GM23248 (cell line): Measurements from ENCODE around the gene PTCH1. TPM values are rescaled to one million over a fixed set of nuclear protein-coding genes. Genes with fewer than 3 reads are reported as not detected.
A peak's percentile ranks its signal among the peaks of the same experiment; 100 is the strongest.

Experiments used
- DNase-seq: peaks from one replicate; pipeline ENCODE4 v3.0.0-alpha.2; 2015
- H2AFZ ChIP-seq: fragments of 200-600 bp; sonication (generic); 2 replicates; pipeline ENCODE4 v1.6.1; 2016; ENCODE audit warnings: antibody characterized with exemption
- H3F3A ChIP-seq: fragments of 200-600 bp; sonication (generic); 2 replicates; pipeline ENCODE4 v1.6.1; 2016; ENCODE audit warnings: mild to moderate bottlenecking, antibody characterized with exemption, mixed run types; ENCODE audit not compliant: insufficient read depth
- H3K27ac ChIP-seq: fragments of 200-600 bp; sonication (generic); 2 replicates; pipeline ENCODE4 v1.5.1; 2016; ENCODE audit warnings: mild to moderate bottlenecking
- H3K27me3 ChIP-seq: fragments of 200-600 bp; sonication (generic); replicated peaks from 2 replicates; pipeline ENCODE4 v1.6.1; 2016; ENCODE audit warnings: mild to moderate bottlenecking; ENCODE audit not compliant: insufficient read depth
- H3K36me3 ChIP-seq: fragments of 200-600 bp; sonication (generic); 2 replicates; pipeline ENCODE4 v1.6.1; 2016; ENCODE audit warnings: low read depth, mild to moderate bottlenecking
- H3K4me1 ChIP-seq: fragments of 200-600 bp; sonication (generic); 2 replicates; pipeline ENCODE4 v1.6.1; 2016; ENCODE audit warnings: mild to moderate bottlenecking; ENCODE audit not compliant: insufficient read depth
- H3K4me2 ChIP-seq: fragments of 200-600 bp; sonication (generic); one replicate; pipeline ENCODE4 v1.6.1; 2016; ENCODE audit warnings: mild to moderate bottlenecking; ENCODE audit not compliant: unreplicated experiment
- H3K4me3 ChIP-seq: fragments of 200-600 bp; sonication (generic); 2 replicates; pipeline ENCODE4 v1.5.1; 2016; ENCODE audit warnings: mild to moderate bottlenecking
- H3K79me2 ChIP-seq: fragments of 200-600 bp; sonication (generic); 2 replicates; pipeline ENCODE4 v1.6.1; 2016; ENCODE audit warnings: mild to moderate bottlenecking; ENCODE audit not compliant: insufficient read depth
- H3K9ac ChIP-seq: fragments of 200-600 bp; sonication (generic); 2 replicates; pipeline ENCODE4 v1.6.1; 2016; ENCODE audit warnings: mild to moderate bottlenecking
- H3K9me2 ChIP-seq: fragments of 200-600 bp; sonication (generic); 2 replicates; pipeline ENCODE4 v1.6.1; 2016; ENCODE audit warnings: mixed run types, mild to moderate bottlenecking, moderate library complexity; ENCODE audit not compliant: insufficient read depth
- H3K9me3 ChIP-seq: fragments of 200-600 bp; sonication (generic); one replicate; pipeline ENCODE4 v1.6.1; 2017; ENCODE audit warnings: low read depth
- H4K20me1 ChIP-seq: fragments of 200-600 bp; sonication (generic); 2 replicates; pipeline ENCODE4 v1.6.0; 2016; ENCODE audit not compliant: insufficient read depth
- EZH2 ChIP-seq: fragments of 200-600 bp; sonication (generic); IDR thresholded peaks from 2 replicates; pipeline ENCODE4 v1.6.1; 2018; ENCODE audit warnings: antibody characterized with exemption, mild to moderate bottlenecking; ENCODE audit not compliant: insufficient read depth, poor library complexity, severe bottlenecking
- EZH2phosphoT487 ChIP-seq: fragments of 200-600 bp; sonication (generic); IDR thresholded peaks from 2 replicates; pipeline ENCODE4 v1.6.1; 2018; ENCODE audit warnings: antibody characterized with exemption, moderate library complexity, mild to moderate bottlenecking, low read depth; ENCODE audit not compliant: insufficient read depth
- WGBS, 2 experiments: methylation state at CpG; one replicate each; pipeline ENCODE4 v1.1.6; 2015 to 2017; ENCODE audit warnings: low lambda C conversion rate in 2 of 2, low coverage in 1 of 2; ENCODE audit errors: missing lambda C conversion rate in 2 of 2; 5-methylcytosine and 5-hydroxymethylcytosine counted together
- in situ Hi-C: fragments of 300-500 bp; cut with MboI; formaldehyde crosslinking; loops from 2 replicates; pipeline ENCODE4 v1.15.0; 2020
- polyA plus RNA-seq: library from polyadenylated mRNA; unstranded; fragments of >200 nt; fragmentation: Nextera tagmentation; extraction: Ambion mirVana; gene quantifications from 2 replicates; pipeline ENCODE4 v1.2.1, GENCODE V29; 2016
- total RNA-seq: library from RNA; depleted of rRNA; stranded (reverse); fragments of >200 nt; shearing (Covaris generic); gene quantifications from 2 replicates; pipeline ENCODE4 v1.2.3, GENCODE V29; 2014

Gene PTCH1
- total and polyA plus RNA-seq, 2 experiments from 2014 or later: 3.8 to 7.3 TPM

- no peak overlapping the region for H2AFZ ChIP-seq
- peaks cover 42% of the 10 kb centered on the region for H3K79me2 ChIP-seq
- peak overlapping the region; percentile 93; the same call in 1 of the 2 replicates for H3K4me3 ChIP-seq
- H3K9me3 ChIP-seq: no peaks in the 10 kb centered on the region
- peaks cover under 1% of the 10 kb centered on the region for H3F3A ChIP-seq
- H3K9me2 ChIP-seq: no peaks in the 10 kb centered on the region
- H3K27me3 ChIP-seq: no peaks in the 10 kb centered on the region
- no peak overlapping the region for H3K9ac ChIP-seq
- TF ChIP-seq EZH2 (no peak), EZH2phosphoT487 (no peak)
- no peaks in the 10 kb centered on the region for H4K20me1 ChIP-seq
- 36 to 41% methylated on average over 14 to 15 of the region's 15 CpGs for WGBS, 2 experiments
- peak; percentile 84 for DNase-seq
- peaks cover 15% of the 10 kb centered on the region; the same call in 1 of the 2 replicates for H3K4me1 ChIP-seq
- peak overlapping the region; percentile 54 for H3K4me2 ChIP-seq
- H3K27ac ChIP-seq: no peak overlapping the region
- no peaks in the 10 kb centered on the region for H3K36me3 ChIP-seq
- in situ Hi-C loops: no loop called here
These were observed 12.5 kb downstream of the PTCH1 start for GRCh38 chr9:95504053-95504963.

GRCh38 chr9:95503369-95503768 lies 13.4 kb downstream of the PTCH1 start:
- Histone ChIP-seq H3K27ac (no peak overlapping the region), H3K4me2 (no peak overlapping the region), H3K79me2 (peaks cover 48% of the 10 kb centered on the region), H3K36me3 (no peaks in the 10 kb centered on the region), H3K27me3 (no peaks in the 10 kb centered on the region), H4K20me1 (no peaks in the 10 kb centered on the region), H3K4me1 (peaks cover 15% of the 10 kb centered on the region; the same call in 1 of the 2 replicates), H3K9me3 (no peaks in the 10 kb centered on the region), H3K9me2 (no peaks in the 10 kb centered on the region), H3F3A (no peaks in the 10 kb centered on the region; the same call in 1 of the 2 replicates), H2AFZ (no peak overlapping the region), H3K4me3 (no peak overlapping the region), H3K9ac (no peak overlapping the region)
- in situ Hi-C loops: no loop called here
- 71 to 78% methylated on average over 6 of the region's 6 CpGs for WGBS, 2 experiments
- no peak for DNase-seq
- TF ChIP-seq EZH2phosphoT487 (no peak), EZH2 (no peak)

GRCh38 chr9:95502248-95502647 lies 14.5 kb downstream of the PTCH1 start:
- in situ Hi-C loops: no loop called here
- Histone ChIP-seq H3K79me2 (peaks cover 54% of the 10 kb centered on the region), H2AFZ (no peak overlapping the region), H3K27me3 (no peaks in the 10 kb centered on the region), H4K20me1 (no peaks in the 10 kb centered on the region), H3K9me2 (no peaks in the 10 kb centered on the region), H3K36me3 (no peaks in the 10 kb centered on the region), H3K4me1 (peaks cover 22% of the 10 kb centered on the region), H3F3A (no peaks in the 10 kb centered on the region; the same call in 1 of the 2 replicates), H3K4me3 (no peak overlapping the region), H3K9me3 (no peaks in the 10 kb centered on the region), H3K4me2 (no peak overlapping the region), H3K9ac (no peak overlapping the region), H3K27ac (no peak overlapping the region)
- no peak for TF ChIP-seq EZH2
- TF ChIP-seq EZH2phosphoT487: no peak
- 84% methylated on average over 3 of the region's 3 CpGs for WGBS, 2 experiments
- no peak for DNase-seq

- Histone ChIP-seq H3K9me2 (no peaks in the 10 kb centered on the region), H3K9ac (no peak overlapping the region), H3K79me2 (peaks cover 56% of the 10 kb centered on the region), H3F3A (no peaks in the 10 kb centered on the region; the same call in 1 of the 2 replicates), H3K4me3 (no peak overlapping the region), H3K4me2 (no peak overlapping the region), H3K27ac (no peak overlapping the region), H3K27me3 (no peaks in the 10 kb centered on the region), H2AFZ (no peak overlapping the region), H3K4me1 (peaks cover 16% of the 10 kb centered on the region), H3K9me3 (no peaks in the 10 kb centered on the region), H3K36me3 (no peaks in the 10 kb centered on the region), H4K20me1 (no peaks in the 10 kb centered on the region)
- in situ Hi-C loops: no loop called here
- no peak for TF ChIP-seq EZH2
- DNase-seq: no peak
- 81 to 90% methylated on average over 9 of the region's 9 CpGs for WGBS, 2 experiments
These were observed 16.9 kb downstream of the PTCH1 start for GRCh38 chr9:95499847-95500246.
